Measurements from ENCODE around the gene NLRC5. TPM values are rescaled to one million over a fixed set of nuclear protein-coding genes. Genes with fewer than 3 reads are reported as not detected.

The NLRC5 gene
- total RNA-seq, 1 donor from 2014 or later, result 44.9 TPM

DNA sequence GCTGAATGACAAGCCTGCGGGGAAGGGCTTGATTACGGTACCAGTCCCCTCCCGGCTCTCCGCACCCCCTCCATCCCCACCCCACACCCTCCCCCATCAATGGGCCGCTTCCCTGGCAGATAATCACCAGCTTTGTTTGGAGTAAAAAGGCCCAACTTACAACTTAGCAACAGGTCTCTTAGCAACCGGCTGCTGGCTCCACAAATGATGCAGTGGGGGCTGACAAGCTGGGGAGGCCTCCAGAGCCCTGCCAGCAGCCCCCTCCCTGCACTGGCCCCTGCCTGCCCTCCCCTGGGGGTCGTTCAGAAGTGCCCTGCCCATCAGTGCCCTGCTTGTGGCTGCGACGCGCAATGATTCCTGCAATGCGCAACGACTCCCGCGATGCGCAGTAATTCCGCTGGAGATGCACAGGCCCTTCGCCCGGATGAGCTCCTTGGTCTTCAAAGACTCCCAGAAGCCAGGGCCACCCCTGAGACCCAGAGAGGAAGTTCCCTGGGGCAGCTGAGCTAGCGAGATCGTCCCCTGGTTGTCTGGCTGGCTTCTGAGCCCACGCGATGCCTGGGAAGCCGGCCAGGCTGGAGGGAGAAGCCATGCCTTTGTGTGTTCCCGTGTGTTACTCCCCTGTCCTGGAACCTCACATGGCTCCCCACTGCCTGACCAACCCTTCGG lies 126.3 kb downstream of the NLRC5 start:
- no peak overlapping the region for H3K4me3 ChIP-seq
- no peak for DNase-seq
- peaks cover 3% of the 10 kb centered on the region for H3K4me1 ChIP-seq
- peak; percentile 45 for ATAC-seq
- TF ChIP-seq, protein P1, sequence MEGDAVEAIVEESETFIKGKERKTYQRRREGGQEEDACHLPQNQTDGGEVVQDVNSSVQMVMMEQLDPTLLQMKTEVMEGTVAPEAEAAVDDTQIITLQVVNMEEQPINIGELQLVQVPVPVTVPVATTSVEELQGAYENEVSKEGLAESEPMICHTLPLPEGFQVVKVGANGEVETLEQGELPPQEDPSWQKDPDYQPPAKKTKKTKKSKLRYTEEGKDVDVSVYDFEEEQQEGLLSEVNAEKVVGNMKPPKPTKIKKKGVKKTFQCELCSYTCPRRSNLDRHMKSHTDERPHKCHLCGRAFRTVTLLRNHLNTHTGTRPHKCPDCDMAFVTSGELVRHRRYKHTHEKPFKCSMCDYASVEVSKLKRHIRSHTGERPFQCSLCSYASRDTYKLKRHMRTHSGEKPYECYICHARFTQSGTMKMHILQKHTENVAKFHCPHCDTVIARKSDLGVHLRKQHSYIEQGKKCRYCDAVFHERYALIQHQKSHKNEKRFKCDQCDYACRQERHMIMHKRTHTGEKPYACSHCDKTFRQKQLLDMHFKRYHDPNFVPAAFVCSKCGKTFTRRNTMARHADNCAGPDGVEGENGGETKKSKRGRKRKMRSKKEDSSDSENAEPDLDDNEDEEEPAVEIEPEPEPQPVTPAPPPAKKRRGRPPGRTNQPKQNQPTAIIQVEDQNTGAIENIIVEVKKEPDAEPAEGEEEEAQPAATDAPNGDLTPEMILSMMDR (IDR thresholded peaks at IDR 0.05), result no peak
- intact Hi-C loops (cut with DNase I), result no loop called here
- H3K9me3 ChIP-seq, result no peaks in the 10 kb centered on the region
- no peak overlapping the region for H3K27ac ChIP-seq
- H3K36me3 ChIP-seq, result peaks cover 31% of the 10 kb centered on the region
- no peaks in the 10 kb centered on the region for H3K27me3 ChIP-seq

DNA sequence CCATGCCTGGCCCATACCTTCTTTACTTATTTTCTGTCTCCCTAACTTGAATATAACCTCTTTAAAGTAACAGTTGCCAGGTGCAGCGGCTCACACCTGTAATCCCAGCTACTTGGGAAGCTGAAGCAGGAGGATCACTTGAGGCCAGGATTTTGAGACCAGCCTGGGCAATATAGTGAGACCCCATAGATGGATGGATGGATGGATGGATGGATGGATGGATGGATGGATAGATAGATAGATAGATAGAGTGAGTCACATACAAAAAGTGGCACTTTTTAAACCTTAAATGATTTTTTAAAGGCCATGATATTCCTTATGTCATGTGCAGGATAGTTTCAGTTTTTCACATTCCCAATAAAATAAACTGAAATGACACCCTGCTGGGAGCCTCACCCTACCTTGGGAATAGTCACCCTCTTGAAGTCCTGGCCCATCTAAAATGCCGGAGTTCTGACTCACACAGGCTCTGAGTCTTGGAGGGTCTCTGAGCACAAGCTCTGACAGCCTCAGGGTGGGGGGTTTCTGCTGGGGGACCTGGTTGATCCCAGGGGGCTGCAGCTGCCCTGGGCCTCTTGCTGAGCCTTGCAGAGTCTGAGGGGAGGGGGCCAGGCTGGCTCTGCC lies 129.2 kb downstream of the NLRC5 start:
- Histone ChIP-seq H3K27ac (no peak overlapping the region), H3K4me3 (no peak overlapping the region), H3K4me1 (peaks cover 3% of the 10 kb centered on the region), H3K9me3 (no peaks in the 10 kb centered on the region), H3K27me3 (no peaks in the 10 kb centered on the region), H3K36me3 (peaks cover 38% of the 10 kb centered on the region)
- TF ChIP-seq, protein P1 (IDR thresholded peaks at IDR 0.05), result no peak
- no peak for ATAC-seq
- intact Hi-C loops (cut with DNase I), result no loop called here
- DNase-seq, result no peak

DNA sequence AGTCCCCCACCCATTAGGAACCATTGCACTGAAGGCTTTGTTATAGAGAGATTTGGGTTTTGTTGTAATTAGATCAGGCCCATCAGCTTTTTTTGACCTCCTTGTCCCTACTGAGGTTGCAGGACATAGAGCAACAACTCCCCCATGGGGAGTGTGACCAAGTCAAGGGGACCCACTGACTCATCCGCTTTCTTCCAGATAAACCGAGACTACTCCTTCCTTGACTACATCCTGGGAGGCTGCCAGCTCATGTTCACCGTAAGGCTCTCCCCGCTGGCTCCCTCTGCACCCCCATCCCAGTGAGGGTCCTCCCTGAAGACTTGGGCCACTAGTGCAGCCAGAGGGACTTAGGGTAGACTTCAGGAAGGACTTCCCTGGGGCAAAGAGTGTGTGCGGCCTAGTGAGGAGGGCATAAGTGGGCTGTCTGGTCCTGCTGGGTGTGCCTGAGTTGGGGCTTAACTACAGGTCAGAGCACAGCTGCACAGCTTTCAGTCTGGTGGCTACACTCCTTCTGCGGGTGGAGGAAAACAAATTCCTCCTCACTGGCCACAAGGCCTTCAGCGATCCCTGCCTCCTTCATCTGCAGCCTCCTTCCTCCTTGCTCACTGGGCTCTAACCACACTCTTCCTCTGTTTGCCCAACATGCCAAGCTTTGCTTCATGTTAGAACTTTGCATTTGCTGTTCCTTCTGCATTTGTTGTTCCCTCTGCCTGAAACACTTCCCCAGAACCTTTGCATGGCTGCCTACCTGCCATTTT lies 134.0 kb downstream of the NLRC5 start:
- H3K4me3 ChIP-seq, result no peak overlapping the region
- H3K27me3 ChIP-seq, result no peaks in the 10 kb centered on the region
- no peak for DNase-seq
- TF ChIP-seq, protein P1 (IDR thresholded peaks at IDR 0.05), result no peak
- no peak for ATAC-seq
- H3K9me3 ChIP-seq, result no peaks in the 10 kb centered on the region
- no peaks in the 10 kb centered on the region for H3K4me1 ChIP-seq
- intact Hi-C loops (cut with DNase I), result no loop called here
- H3K36me3 ChIP-seq, result peaks cover 14% of the 10 kb centered on the region
- H3K27ac ChIP-seq, result peak overlapping the region; percentile 55

DNA sequence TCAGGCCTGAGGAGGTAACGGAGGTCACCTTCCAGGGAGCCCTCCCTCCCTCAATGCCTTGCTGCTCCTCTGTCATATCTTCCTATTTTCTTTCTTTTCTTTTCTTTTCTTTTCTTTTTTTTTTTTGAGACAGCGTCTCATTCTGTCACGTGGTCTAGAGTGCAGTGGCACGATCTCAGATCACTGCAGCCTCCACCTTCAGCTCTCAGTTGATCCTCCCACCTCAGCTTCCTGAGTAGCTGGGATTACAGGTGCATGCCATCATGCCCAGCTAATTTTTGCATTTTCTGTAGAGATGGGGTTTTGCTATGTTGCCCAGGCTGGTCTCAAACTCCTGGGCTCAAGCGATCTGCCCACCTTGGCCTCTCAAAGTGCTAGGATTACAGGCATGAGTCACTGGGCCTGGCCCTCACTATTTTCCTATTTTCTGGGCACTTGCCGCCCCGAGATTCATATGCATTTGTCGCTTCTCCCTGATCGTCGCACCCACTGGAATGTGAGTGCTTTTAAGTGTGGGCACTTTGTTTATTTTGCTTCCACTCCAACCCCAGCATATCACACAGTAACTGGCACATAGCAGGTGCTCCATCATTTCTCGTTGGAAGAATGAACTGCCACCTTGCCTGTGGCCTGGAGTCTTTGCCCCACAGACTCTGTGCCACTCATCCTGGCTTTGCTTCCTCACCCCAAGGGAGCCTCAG lies 134.8 kb downstream of the NLRC5 start:
- no peaks in the 10 kb centered on the region for H3K9me3 ChIP-seq
- H3K4me1 ChIP-seq, result no peaks in the 10 kb centered on the region
- peaks cover 19% of the 10 kb centered on the region for H3K36me3 ChIP-seq
- intact Hi-C loops (cut with DNase I), result no loop called here
- TF ChIP-seq, protein P1 (IDR thresholded peaks at IDR 0.05), result no peak
- ATAC-seq, result peak; percentile 82
- no peaks in the 10 kb centered on the region for H3K27me3 ChIP-seq
- no peak overlapping the region for H3K4me3 ChIP-seq
- H3K27ac ChIP-seq, result peak overlapping the region; percentile 55
- no peak for DNase-seq

DNA sequence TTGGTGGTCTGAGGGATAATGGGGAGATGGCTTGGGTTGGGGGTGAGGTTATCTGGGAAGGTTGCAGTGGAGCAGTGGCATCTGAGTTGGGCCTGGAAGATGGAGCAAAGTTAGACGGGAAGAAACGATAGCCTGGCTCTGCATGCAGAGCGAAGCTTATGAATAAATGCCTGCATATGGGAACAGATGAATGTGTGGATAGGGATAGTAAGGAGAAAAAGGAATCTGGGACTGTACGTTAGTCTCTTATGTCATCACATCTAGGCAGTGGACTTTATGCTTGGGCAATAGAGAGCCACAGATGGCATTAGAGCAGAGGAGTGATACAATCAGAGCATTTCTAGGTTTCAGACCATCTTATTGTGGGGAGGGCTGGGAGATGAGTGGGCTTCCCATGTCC lies 136.0 kb downstream of the NLRC5 start:
- no peaks in the 10 kb centered on the region for H3K27me3 ChIP-seq
- intact Hi-C loops (cut with DNase I), result no loop called here
- no peaks in the 10 kb centered on the region for H3K9me3 ChIP-seq
- H3K27ac ChIP-seq, result no peak overlapping the region
- no peak for DNase-seq
- peaks cover 19% of the 10 kb centered on the region for H3K36me3 ChIP-seq
- no peaks in the 10 kb centered on the region for H3K4me1 ChIP-seq
- TF ChIP-seq, protein P1 (IDR thresholded peaks at IDR 0.05), result no peak
- no peak for ATAC-seq
- H3K4me3 ChIP-seq, result no peak overlapping the region
